NCI-H226 (cell line): ENCODE data around the gene SCUBE1.
A peak's percentile ranks its signal among the peaks of the same experiment; 100 is the strongest.

ENCODE experiments used
- DNase-seq: peaks from one replicate; pipeline ENCODE4 v3.0.0-alpha.2; 2015

SCUBE1 gene

DNA sequence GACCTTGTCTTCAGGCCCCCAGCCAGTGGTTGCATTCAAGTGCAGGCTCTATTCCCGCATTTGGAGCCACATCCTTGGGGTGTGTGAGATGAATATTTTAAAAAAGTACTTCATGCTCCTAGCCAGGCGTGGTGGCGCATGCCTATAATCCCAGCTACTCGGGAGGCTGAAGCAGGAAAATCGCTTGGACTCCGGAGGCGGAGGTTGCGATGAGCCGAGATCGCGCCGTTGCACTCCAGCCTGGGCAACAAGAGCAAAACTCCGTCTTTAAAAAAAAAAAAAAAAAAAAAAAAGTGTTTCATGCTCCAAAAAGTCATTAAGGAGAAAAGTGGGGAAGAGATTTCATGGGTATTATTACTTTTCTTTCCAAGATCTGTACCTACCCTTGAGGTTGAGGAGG, 18.0 kb downstream of the SCUBE1 start:
- DNase-seq, result no peak

DNA sequence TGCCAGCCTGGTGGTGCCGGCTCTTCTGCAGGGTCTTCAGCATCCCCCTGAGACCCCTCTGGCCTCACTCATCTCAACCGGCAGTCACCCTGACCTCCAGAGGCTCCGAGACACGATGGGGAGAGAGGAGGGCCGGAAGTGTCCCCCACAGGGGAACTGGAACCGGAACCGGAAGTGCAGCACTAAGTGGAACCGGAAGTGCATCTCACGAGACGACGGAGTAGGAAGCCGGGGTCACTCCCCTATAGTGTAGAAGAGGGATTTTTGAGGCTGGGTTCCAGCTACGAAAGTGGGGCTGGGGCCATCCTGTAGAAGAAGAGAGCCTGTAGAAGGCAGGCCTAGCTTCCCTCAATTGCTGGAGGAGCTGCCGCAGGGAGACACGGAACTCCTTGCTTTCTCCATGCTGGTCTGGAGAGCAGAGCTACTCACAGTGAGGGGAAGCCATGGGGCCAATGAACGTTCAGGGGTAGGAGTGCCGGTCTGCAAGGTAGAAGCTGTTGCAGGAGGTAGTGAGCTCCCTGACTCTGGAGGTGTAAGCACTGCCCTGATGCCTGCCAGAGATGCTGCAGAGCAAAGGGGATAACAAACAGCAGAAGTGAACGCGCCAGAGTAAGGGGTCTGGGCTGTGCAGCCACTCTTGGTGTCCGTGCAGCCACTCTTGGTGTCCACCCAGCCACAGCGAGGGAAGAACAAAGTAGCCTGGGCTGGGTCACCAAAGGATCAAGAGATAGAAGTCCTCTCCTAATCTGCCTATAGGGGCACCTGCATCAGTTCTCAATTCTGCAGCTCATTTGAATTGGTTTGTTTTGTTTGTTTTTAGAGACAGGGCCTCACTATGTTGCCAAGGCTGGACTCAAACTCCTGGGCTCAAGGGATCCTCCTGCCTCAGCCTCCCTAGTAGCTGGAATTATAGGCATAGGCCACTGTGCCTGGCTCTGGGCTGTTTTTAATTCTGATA, 21.9 kb downstream of the SCUBE1 start:
- DNase-seq, result no peak

DNA sequence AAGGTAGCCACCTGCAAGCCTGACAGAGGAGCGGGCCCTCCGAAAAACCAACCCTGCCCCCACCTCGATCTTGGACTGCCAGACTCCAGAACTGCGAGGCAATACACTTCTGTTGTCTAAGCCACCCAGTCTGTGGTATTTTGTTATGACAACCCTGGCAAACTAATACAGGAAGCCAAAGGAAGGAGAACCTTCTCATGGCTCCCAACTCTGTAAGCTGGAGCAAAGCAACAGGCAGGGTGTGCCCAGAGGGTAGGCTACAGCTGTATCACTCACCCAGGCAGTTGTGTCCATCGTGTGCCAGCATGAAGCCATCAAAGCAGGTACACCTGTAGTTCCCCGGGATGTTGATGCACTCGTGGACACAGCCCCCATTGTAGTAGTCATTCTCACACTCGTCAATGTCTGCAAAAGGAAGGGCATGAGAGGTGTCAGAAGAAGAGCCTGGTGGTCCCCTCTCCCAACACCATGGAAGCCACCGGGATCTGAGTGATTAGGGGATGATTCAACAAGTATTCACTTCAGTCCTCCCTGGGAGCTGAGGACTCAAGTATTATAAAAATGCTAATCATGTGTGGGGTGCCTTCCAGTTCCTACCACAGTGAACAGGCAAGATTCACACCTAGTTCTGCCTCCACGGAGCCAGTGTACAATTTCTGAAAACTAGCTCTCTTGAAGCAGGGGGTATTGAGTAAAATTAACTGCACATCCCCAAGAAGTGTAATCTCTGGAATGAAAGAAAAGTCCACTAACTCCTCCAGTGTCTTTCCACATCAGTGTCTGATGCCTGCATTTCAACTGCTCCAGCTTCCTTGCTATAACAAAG, 23.3 kb downstream of the SCUBE1 start:
- peak; percentile 20 for DNase-seq

DNA sequence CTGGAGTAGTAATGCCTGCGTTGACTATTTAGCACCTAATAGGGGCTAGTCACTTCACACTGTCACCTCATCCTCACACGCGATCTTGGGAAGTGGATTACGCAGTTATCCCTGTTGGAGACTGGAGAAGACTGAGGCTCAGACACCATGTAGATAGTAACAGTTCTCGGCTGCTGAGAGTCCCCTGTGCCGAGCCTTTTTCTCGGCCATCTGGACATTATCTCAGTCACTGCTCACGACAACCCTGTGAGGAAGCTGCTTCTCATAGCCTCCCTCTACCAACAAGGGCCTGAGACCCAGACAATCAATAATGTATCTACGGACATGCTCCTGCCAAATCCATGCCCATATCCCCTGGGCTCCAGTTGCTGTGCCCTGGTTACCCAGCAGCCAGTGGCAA, 25.9 kb downstream of the SCUBE1 start:
- DNase-seq, result no peak

DNA sequence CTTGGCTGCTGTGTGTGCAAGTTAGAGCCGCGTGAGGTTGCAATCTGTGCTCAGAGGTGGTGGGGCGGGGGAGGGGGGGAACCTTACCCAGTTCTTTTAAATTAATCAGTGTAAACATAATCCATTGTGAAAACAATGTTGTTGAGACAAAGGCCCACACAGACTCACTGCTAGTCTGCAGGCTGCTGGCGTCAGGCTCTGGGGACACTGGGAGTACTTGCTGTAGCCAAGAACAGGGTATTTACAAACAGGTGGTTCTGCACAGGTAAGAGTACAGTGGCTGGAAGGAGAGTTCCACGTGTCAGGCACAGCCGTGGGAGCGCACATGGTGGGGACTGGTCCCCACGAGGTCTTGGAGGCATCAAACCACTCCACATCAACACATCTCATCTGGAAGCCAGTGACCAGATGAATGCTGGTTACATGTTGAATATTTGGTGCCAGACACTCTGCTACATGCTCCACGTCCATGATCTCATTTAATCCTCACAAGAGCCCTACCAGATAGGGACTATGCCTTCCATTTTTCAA, 27.4 kb downstream of the SCUBE1 start:
- no peak for DNase-seq

DNA sequence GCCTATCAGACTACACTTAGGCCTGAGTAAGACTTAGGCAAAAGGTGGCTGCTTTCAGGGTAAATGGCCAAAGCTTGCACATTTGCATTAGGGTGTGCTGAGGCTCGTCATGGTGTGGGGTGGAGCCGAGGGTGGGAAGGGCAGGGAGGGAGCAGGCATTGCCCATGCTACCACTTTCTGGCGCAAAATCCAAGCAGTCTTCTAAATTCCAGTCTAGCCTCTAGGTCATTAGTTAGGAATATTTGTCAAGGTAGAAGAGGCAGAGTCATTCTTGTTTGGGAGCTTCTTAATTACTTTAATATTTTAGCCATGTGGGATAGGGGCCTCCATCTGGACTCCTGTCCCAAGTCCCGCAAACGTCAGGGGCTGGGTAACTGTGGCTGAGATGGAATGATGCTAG, 28.6 kb downstream of the SCUBE1 start:
- DNase-seq, result no peak

DNA sequence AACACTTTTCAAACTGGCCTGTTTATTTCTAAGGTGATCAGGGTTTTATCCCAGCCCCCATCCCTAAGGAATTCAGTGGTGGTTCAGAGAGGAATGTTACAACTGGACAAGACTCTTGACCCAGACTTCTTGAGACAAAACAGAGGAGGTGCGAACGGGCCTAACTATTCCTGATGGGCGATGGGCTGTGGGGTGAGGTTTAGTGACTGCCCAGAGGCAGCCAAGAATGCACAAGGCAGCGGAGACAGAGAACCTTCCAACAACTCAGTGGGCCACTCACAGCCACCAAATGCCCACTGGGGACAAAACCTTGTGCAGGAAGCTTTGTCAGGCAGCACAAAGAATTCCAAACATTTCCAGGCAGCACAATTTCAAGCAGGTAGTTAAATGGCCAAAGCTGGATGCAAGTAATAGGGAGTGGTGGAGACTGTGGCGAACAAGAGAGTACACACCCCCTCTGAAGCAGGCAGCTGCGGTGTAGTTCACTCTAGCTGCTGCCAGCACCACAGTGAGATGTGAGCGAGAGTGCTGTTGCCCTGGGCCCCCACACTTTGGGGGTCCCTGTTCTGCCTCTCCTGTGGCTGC, 29.2 kb downstream of the SCUBE1 start:
- DNase-seq, result no peak

DNA sequence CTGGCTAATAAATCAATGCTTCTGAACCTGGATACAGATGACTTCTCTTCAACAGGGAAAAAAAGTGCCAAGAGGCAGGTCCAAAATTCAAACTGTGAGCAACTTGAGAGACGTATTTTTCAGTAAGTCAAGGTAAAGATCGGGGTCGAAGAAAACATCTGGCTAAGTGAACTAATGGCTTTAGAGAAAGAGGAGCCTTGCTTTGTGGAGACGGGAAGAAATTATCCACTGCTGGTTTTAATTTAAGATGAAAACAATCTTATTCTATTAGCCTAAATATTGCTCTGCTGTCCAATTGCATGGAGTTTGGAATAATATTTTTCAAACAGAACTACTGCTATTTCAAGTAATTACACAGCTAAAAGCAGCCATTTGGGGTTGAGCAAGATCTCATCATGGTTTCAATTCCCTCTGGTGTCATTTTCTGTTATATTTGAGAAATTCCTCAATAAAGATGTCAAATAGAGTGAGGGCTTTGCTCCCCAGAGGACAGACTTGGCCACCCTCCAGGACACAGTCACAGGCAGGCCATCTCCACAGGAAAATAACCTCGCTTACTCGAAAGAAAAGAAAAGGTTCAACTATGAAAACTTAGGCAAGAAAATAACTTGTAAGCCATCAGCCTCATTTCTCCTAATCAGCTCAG, 29.8 kb downstream of the SCUBE1 start:
- no peak for DNase-seq

DNA sequence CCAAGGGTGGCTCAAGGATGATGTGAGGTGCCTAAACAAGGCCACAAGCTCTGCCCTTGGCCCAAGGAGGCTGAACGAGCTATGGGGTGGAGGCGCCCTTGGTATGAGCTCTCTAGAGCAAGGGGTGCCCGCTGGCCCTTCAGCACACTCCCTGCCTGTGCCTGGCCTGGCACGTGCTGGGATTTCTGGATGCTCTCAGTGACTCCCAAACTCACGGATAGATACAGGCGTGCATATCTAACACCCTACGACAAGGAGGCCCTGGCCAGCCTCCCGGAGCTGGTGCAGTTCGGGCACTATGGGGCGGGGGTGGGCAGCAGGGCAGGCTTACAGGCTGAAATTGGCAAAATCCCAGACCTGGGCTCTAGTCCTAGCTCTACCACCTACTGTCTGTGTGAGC, 30.6 kb downstream of the SCUBE1 start:
- DNase-seq, result no peak

DNA sequence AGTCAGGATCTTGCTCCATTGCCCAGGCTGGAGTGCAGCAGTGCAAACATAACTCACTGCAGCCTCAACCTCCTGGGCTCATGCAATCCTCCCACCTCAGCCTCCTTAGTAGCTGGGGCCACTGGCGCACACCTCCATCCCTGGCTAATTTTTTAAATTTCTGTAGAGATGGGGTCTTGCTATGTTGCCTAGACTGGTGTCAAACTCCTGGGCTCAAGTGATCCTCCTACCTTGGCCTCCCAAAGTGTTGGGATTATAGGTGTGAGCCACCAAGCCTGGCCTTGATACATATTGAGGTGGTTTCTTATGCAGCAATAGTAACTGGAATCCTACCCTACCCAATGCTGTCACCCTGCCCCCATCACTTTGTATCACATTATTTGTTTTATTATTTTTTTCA, 32.4 kb downstream of the SCUBE1 start:
- no peak for DNase-seq

DNA sequence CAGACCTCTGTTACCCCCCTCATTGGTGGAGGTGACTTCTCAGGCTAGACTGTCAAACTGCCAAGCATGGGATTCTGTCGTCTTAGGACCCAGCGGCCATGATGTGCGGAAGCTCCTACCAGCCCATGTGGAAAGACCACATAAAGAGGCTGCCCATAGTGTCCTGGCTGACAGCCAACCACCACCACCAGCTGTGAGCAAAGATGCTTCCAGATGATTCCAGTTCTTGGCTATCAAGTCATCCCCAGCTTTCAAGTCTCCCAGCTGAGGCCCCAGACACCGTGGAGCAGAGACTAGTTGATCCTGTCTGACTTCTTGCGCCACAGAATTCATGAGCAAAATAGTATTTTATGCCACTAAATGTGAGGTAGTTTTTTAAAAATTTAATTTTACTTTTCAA, 32.9 kb downstream of the SCUBE1 start:
- DNase-seq, result no peak

DNA sequence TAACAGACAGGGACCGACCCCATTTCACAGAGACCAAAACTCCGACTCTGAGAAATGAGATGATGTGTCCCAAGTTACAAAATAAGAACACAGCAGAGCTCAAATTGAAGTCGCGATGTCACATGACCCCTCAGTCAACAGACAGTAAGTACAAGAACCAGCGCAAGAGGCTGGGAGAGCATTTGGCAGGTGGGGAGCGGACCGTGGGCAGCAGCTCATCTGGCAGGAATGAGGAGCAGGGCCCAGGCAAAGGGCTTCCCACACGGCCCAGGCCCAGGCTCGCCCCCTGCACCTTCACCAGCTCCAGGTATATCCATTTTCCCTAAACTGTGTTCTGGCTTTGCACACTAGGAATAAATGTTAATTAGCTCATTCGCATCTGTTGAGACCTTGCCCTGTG, 34.3 kb downstream of the SCUBE1 start:
- DNase-seq, result no peak

DNA sequence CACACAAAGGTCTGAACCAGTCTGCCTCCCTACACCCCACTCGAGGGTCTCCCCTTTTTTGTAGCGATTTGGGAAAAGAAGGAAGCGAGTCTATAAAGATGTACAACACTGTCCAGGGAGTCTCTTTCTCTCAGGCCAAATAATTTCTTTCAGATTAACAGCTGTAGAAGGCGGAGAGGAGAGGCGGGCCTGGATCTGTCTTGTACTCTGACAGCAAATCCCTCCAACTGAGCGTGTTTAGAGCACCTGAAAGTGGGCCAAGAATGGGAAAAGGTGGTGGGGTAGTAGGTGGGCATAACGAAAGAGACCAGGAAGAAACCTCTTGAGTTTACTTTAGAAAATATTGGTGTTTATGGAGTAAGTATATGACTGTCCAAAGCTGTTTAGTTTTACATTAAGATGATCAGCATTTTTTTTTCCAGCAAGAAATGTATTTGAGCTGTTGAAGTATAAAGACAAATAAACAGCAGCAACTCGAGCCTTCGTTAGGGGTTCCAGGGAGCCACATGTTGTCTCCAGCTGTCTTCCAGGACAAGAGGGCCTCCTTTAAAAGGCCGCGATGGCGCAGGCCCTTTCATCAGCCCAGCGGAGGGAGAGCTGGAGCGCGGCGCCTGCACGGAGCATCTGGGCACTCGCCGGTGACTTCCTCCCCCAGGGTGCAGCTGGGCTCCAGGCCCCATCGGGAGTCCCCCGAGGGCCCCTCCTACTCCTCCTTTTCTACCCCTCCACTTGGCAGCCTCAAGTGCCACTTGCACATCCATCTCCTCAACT, 34.9 kb downstream of the SCUBE1 start:
- DNase-seq, result no peak

DNA sequence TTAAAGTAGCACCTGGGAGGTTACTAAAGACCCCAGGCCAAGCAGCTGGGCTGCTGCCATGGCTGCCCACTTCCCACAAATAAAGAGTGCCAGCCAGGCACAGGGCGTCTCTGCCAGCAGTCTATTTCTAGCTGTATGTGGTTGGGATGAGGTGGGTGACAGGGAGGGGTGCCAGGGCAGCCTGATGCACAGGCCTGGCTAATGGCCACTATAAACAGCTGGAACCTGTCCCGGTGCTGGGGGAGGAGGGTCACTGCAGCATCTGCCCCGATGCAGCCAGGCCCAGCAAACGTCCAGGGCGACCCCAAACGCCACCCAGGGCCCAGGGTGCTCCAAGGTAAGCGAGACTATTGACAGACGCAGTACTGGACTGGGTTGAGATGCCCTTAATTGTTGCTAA, 37.4 kb downstream of the SCUBE1 start:
- DNase-seq, result no peak

DNA sequence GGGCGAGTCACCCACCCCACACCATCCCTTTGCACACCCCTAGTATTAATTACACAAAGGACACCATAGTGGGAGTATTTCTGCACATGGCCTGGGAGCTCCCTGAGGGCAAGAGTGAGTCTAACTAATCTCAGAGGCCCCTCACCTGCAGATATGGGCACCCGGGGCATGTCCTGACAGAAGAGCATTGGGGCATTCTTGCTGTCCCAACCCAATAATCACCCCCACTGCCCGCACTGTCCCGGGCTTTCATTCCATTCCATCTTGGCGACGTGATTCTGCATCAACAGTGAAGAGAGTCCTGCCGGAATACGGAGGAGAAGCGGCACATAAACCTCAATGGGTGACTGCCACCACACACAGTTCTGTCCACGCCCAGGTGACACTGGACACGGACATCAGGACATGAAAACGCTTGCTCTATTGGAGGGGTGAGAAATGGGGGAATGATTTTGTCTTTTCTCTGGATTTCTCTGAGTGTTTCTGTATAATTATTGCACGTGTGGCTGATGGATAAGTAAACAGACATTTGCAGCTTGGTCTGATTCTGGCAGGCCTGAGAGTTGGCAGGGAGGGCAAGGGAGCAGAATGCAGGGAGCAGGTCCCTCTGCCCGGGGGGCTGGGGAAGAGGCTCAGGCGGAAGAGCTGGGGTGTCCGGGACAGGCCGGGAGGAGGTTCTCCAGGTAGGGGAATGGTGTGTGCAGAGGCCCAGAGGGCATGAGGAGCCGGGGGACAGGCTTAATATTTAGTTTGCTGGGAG, 38.2 kb downstream of the SCUBE1 start:
- no peak for DNase-seq

DNA sequence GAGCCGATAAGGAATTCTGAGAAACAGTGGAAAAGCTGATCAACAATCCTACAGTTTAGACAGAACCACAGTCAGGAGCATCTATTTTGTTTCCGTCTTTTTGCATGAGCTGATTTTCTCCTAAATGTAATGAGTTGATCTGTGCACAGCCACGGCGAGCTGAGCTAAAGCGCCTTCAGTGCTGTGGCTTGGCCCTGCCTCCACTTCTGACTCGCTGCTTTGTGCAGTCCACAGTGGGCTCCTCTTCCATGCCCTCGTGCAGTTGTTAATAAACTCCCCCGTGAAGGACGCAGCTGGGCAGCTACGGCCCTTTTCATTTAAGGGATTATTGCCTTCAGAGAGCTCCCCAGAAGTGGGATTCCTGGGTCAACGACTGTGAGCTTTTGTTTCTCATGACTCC, 39.4 kb downstream of the SCUBE1 start:
- no peak for DNase-seq

DNA sequence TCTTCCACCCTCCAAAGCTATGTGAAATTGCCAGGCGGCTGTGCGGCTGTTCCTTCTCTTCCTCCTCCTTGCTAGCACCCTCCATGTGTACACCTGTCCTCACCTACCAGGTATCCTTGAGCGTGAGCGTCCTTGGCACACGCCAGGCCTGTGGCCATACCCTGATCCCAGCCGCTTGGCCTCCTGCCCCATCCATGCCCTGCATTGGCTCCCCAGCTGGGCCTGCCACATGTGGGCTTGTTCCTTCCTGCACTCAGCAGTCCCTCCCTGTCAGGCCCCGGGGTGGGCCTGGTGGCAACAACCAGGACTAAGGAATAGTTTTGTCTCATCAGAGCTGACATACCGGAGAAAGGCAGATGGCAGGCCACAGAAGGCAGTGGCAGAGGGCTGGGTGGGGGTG, 40.0 kb downstream of the SCUBE1 start:
- no peak for DNase-seq

DNA sequence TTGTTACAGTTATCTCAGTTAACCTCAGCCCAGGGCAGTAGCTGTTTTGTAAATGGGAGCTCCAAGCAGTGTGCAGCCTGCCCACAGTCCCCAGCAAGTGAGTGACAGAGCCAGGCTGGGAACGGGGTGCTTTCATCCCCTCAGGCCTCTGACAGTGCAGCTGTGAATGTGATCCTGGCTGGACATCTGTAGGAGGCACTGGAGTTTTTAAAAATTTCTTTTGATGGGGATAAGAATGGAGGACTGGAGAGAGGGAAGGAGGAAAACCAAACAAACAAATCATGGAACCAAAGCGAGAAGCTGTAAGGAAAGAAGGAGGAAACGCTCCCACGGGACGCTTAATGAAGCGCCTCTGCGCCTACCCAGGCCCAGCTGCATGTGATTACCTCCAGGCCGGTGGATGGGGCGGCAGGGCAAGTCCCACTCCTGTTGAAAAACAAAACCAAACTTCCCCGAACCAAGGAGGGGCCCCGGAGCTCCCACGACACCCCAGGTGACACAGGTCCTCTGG, 40.6 kb downstream of the SCUBE1 start:
- no peak for DNase-seq

DNA sequence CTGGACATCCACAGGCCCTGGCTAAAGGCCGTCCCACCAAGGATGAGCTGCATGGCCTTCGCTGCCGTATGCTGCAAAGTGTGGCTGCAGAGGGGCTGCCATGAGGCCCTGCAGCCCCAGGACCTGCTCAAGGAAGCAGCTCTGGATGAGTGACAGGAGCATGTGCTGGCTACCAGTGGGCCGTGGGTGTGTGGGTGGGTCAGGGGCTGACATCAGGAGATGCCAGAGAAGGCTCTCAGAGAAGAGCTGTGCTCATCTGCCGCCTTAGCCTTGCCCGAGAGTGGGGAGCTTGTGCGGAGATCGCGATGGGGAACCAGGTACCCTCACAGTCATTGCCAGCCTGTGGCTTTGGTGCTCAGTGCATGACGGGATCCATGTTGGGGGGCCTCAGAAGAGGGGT, 41.3 kb downstream of the SCUBE1 start:
- DNase-seq, result no peak

DNA sequence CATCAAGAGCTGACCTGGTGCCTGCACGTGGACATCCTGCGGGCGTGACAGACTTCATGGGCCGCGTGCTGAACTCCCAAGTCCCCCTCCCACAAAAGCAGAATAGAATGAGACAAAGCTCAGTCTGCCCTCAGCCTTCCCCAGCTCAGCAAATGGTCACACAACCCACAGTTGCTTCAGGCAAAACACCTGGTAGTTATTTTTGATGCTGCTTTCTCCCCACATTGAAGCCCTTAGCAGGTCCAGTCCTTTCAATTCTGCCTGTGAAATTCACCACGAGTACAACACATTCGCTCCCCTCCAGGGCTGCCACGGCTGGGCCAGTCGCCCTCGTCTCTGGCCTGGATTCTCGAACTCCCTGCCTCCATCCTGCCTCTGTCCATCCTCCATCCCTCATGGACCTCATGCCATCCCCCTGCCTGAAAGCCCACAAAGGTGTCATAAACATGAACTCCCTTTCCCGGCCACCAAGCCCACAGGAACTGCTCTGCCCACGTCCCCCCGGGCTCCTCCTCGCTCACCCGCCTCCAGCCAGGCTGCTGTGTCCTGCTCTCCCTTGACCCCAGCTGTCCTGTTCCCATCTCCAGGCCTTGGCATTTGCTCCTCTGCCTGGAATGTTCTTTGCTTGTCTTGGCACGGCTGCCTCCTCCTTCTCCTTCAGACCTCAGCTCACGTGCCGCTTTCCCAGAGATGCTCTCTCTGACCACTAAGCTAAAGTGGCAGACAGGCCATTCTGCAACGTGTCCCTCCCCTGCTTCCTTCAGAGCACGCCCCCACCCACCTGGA, 42.1 kb downstream of the SCUBE1 start:
- DNase-seq, result no peak
